ENCODE data around the gene USHBP1. TPM values are rescaled to one million over a fixed set of nuclear protein-coding genes. Genes with fewer than 3 reads are reported as not detected.

Gene USHBP1
- total and polyA plus RNA-seq, 2 of the 13 experiments (the other 11 are each of a cell fraction or from before 2014, with no cell fraction given) = 0.15 to 1.5 TPM

DNA sequence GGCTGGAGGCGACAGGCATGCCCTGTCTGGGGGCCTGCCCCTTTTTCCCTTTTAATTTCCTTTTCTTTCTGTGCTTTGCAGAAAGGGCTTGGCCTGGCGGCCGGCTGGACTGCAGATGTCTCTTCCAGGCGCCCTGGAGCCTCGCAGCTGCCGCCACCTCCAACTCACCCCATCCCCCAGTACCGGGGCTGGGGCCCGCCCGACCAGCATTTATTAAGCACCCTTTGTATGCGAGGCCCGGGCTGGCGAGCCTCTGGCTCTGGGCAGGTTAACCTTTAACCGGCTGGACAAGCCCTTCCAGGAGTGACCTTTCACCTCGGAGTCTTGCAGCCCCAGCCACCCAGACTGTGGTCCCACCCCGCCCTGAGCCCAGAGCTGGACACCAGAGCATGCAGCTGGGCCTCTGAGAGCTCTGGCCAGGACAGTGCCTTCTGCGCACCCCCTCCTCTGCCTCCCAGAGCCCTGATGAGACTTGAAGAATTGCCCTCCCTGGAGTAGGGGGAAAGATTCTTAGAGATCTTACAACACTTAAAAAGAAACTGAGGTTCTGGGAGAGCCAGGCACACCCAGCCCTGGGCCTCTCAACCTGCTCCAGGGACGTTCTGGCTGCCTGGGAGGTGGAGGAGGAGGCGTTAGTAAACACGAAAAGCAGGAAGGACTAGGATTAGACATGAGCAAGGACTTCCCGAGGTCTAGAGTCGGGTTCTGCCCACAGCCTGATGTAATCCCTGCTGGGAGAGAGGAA, 17.7 kb downstream of the USHBP1 start (continued):
- TF ChIP-seq GATA4 (IDR thresholded peaks at IDR 0.05; ENCODE audit: borderline replicate concordance, low read depth) (0 out of 2 replicates have a peak, but pooled peaks have one; percentile 18), HDAC1 (CRISPR knock-in tag; IDR thresholded peaks at IDR 0.05) (peak; percentile 18), NR2F6 (IDR thresholded peaks at IDR 0.05) (peak; percentile 84), NR2F6 (CRISPR knock-in tag; IDR thresholded peaks at IDR 0.05) (peak; percentile 87), KLF12 (CRISPR knock-in tag; IDR thresholded peaks at IDR 0.05; ENCODE audit: borderline replicate concordance) (peak; percentile 41; the same call in 1 of the 2 replicates), ZNF441 (CRISPR knock-in tag; IDR thresholded peaks at IDR 0.05; ENCODE audit: borderline replicate concordance) (peak; percentile 20; the same call in 1 of the 2 replicates), SALL2 (CRISPR knock-in tag; IDR thresholded peaks at IDR 0.05) (0 out of 2 replicates have a peak, but pooled peaks have one; percentile 36), MAZ (IDR thresholded peaks at IDR 0.05; ENCODE audit: borderline replicate concordance, low read depth, low read length) (no peak; the same call in 1 of the 2 replicates), MAZ (CRISPR knock-in tag; IDR thresholded peaks at IDR 0.05; ENCODE audit: low read depth) (peak; percentile 10; the same call in 1 of the 2 replicates), AKNA (CRISPR knock-in tag; IDR thresholded peaks at IDR 0.05; ENCODE audit: borderline replicate concordance) (no peak), SP5 (CRISPR knock-in tag; IDR thresholded peaks at IDR 0.05; ENCODE audit: borderline replicate concordance, low read depth) (0 out of 2 replicates have a peak, but pooled peaks have one; percentile 12), TFE3 (CRISPR knock-in tag; IDR thresholded peaks at IDR 0.05) (no peak), REXO4 (CRISPR knock-in tag; IDR thresholded peaks at IDR 0.05; ENCODE audit: borderline replicate concordance) (no peak), HHEX (CRISPR knock-in tag; IDR thresholded peaks at IDR 0.05) (no peak), HDAC2 (CRISPR knock-in tag; IDR thresholded peaks at IDR 0.05) (peak; percentile 85), ZNF292 (CRISPR knock-in tag; IDR thresholded peaks at IDR 0.05; ENCODE audit: borderline replicate concordance, low read depth) (peak; percentile 82), CREM (IDR thresholded peaks at IDR 0.05) (0 out of 2 replicates have a peak, but pooled peaks have one; percentile 12), CREM (CRISPR knock-in tag; IDR thresholded peaks at IDR 0.05) (no peak)
- TF ChIP-seq, protein P1, sequence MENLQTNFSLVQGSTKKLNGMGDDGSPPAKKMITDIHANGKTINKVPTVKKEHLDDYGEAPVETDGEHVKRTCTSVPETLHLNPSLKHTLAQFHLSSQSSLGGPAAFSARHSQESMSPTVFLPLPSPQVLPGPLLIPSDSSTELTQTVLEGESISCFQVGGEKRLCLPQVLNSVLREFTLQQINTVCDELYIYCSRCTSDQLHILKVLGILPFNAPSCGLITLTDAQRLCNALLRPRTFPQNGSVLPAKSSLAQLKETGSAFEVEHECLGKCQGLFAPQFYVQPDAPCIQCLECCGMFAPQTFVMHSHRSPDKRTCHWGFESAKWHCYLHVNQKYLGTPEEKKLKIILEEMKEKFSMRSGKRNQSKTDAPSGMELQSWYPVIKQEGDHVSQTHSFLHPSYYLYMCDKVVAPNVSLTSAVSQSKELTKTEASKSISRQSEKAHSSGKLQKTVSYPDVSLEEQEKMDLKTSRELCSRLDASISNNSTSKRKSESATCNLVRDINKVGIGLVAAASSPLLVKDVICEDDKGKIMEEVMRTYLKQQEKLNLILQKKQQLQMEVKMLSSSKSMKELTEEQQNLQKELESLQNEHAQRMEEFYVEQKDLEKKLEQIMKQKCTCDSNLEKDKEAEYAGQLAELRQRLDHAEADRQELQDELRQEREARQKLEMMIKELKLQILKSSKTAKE (CRISPR knock-in tag; IDR thresholded peaks at IDR 0.05; ENCODE audit: borderline replicate concordance) = peak; percentile 76
- TF ChIP-seq, protein P2, sequence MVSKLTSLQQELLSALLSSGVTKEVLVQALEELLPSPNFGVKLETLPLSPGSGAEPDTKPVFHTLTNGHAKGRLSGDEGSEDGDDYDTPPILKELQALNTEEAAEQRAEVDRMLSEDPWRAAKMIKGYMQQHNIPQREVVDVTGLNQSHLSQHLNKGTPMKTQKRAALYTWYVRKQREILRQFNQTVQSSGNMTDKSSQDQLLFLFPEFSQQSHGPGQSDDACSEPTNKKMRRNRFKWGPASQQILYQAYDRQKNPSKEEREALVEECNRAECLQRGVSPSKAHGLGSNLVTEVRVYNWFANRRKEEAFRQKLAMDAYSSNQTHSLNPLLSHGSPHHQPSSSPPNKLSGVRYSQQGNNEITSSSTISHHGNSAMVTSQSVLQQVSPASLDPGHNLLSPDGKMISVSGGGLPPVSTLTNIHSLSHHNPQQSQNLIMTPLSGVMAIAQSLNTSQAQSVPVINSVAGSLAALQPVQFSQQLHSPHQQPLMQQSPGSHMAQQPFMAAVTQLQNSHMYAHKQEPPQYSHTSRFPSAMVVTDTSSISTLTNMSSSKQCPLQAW (CRISPR knock-in tag; IDR thresholded peaks at IDR 0.05) = peak; percentile 11

Measured in HepG2 (cell line).